Stimulated activated CD8-positive, alpha-beta memory T cell treated with anti-CD3 and anti-CD28 coated beads, Interleukin-7, amount 100 ng/mL, for 1 hour (primary cell): ENCODE results near the gene AFM.

Experiments
- DNase-seq, 2 donors: peaks; one replicate each; pipeline ENCODE4 v3.0.0-alpha.2; 2020; ENCODE audit warnings: low read depth in 2 of 2

The AFM gene

GRCh38 chr4:73481358-73481757 is at the start of gene AFM:
Gene AFM (plus strand): TSS chr4:73481745. CDS start chr4:73481776, 31 bp downstream.
- DNase-seq = no peak

DNA sequence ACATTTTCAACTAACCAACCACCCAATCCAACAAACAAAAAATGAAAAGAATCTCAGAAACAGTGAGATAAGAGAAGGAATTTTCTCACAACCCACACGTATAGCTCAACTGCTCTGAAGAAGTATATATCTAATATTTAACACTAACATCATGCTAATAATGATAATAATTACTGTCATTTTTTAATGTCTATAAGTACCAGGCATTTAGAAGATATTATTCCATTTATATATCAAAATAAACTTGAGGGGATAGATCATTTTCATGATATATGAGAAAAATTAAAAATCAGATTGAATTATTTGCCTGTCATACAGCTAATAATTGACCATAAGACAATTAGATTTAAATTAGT is 49.8 kb upstream of the AFM start:
- DNase-seq = no peak

DNA sequence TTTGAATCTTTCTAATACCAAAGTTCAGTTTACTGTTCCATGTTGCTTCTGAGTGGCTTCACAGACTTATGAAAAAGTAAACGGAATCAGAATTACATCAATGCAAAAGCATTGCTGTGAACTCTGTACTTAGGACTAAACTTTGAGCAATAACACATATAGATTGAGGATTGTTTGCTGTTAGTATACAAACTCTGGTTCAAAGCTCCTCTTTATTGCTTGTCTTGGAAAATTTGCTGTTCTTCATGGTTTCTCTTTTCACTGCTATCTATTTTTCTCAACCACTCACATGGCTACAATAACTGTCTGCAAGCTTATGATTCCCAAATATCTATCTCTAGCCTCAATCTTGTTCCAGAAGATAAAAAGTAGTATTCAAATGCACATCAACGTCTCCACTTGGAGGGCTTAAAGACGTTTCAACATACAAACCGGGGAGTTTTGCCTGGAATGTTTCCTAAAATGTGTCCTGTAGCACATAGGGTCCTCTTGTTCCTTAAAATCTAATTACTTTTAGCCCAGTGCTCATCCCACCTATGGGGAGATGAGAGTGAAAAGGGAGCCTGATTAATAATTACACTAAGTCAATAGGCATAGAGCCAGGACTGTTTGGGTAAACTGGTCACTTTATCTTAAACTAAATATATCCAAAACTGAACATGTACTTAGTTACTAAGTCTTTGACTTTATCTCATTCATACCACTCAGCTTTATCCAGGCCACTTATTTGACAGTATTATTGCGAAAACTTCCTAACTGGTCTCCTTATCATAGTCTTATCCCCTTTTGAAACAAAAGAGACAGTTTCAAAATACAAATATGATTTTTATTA is 49.2 kb upstream of the AFM start:
- no peak for DNase-seq

DNA sequence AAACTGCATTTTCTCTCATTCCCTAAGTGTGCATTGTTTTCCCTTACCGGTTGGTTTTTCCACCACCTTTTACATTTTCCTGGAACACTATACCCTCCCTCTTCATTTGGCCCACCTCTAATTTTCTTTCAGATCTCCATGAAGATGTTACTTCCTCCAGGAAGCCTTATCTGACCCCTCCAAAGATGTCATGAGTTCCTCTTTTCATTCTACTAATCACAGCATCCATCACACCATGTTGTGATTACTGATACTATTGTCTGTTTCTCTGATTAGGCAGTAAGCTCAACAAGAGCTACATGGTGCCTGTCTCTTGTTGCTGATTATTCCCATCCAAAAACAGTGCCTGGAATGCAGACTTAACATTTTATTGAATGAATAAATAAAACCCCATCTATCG is 48.4 kb upstream of the AFM start:
- DNase-seq = no peak

GRCh38 chr4:73434311-73434710 is 47.2 kb upstream of the AFM start:
- DNase-seq = no peak

GRCh38 chr4:73435984-73436383 is 45.6 kb upstream of the AFM start, which contains the start of gene AFP:
Gene AFP (plus strand): TSS chr4:73436221. CDS start chr4:73436263, 42 bp downstream.
- no peak for DNase-seq

- DNase-seq = no peak
Measured at GRCh38 chr4:73436674-73437557, 44.6 kb upstream of the AFM start.

GRCh38 chr4:73437558-73437956 is 44.0 kb upstream of the AFM start:
- no peak for DNase-seq

GRCh38 chr4:73438048-73438447 is 43.5 kb upstream of the AFM start:
- DNase-seq = no peak

DNA sequence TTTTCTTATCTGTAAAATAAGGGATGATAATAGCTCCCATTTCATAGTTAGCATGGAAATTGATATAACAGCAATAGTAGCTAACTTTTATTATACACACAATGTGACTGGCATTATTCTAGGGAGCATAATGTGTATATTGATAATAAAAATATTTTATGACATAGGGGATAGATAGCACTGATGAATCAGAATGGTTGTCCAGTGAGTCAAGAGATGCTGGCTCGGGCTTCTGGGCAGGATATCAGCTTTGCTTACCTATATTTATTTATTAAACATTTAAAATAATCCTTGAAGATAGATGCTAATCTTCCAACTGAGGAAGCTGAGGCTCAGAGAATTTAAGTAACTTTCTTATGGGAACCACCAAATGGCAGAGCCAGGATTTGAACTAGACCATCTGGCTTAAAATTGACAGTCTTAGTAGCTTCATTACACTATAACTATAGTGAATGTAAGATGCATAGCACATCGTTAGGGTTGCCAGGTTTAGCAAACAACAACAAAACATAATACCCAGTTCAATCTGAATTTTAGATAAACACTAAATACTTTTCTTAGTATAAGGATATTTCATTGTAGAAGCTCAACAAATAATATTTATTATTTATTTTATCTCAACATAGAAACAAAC is 42.8 kb upstream of the AFM start:
- no peak for DNase-seq

DNA sequence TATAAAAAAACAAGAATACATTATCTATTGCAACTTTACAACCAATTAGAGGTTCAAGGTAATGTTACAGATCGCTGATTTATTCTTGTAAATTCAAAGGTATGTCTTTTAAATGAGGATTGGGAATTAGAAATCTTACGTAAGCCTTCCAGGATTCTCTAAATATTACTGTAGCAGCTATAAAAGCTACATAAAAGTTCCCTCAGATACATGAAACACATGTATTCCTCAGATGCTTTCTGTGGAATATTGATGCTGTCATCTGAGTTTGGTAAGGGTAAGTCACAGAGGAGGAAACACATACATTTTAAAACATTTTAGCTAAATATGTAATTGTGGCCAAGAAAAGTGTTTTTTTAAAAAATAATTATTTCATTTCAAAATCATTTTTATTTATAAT is 42.1 kb upstream of the AFM start:
- no peak for DNase-seq

GRCh38 chr4:73439991-73440390 is 41.6 kb upstream of the AFM start:
- DNase-seq = no peak

GRCh38 chr4:73440653-73441052 is 40.9 kb upstream of the AFM start:
- no peak for DNase-seq

- DNase-seq = no peak
Measured at GRCh38 chr4:73442275-73442674, 39.3 kb upstream of the AFM start.

GRCh38 chr4:73443224-73443623 is 38.3 kb upstream of the AFM start:
- no peak for DNase-seq

DNA sequence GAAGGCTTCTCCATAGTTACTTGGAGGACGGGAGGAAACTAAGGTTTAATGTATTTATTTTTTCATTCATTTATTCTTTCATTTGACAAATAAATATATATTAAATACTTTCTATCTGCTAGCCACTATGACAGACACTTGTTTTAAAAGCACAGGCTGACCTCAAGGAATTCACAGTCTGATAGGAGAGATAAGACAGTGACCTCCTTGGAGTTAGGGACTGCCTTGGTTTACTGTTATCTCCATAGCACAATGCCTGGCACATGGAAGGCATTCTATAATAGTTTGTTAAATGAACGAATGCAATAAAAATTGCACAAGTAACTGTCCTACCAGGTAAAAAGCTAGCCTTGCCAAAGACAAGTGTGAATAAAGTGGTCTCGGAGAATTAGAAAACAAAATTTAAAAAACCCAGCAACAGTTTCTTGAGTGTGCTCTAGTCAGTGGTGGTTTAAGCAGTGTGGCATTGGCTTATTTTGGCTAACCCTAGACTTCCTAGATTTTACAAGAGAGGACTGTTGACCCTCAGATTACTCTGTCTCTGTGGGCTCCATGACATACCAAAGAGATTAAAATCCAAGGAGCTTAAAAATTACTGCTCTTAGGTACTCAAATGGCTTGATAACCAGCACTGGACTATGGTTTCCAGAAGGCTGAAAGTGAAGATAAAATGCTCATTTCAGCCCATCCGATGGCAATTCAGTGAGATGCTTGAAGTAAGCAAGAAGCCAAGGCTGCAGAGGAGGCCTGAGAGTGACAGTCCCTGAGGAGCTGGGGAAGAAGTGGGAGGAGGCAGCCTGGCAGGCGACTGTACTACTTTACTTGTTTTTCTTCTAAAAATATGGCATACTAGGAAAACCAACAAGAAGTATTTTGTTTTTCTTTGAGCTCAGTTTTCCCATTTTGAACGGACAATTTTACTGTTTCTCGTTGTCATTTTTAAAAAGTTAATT is 35.9 kb upstream of the AFM start:
- DNase-seq = no peak

DNA sequence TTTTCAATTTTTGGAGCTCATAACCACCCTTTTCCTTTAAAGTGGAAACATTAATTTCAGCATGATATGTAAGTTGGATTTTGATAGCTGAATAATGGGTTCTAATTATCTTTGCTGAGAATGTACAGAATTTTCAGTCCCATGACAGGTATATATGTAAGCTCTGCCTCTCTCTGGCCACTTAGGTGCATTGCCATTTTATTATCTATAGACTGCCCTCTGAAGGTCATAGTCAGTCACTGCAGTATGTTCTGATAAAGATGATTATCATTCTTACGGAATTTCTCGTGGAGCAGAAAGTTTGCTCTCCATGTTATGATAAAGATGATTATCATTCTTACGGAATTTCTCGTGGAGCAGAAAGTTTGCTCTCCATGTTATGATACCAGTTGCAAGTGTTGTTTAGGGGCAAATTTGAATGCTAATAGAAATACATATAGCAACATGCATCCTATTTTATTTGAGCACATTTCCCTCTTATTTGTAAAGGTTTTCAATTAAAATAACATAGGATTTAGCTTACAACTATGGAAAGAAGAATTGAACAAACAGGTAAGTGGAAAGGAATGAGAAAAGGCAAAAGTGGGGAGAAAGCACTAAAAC is 35.1 kb upstream of the AFM start:
- DNase-seq = no peak

- no peak for DNase-seq
Measured at GRCh38 chr4:73447671-73448070, 33.9 kb upstream of the AFM start.

GRCh38 chr4:73448448-73449203 is 32.9 kb upstream of the AFM start:
- DNase-seq = no peak

DNA sequence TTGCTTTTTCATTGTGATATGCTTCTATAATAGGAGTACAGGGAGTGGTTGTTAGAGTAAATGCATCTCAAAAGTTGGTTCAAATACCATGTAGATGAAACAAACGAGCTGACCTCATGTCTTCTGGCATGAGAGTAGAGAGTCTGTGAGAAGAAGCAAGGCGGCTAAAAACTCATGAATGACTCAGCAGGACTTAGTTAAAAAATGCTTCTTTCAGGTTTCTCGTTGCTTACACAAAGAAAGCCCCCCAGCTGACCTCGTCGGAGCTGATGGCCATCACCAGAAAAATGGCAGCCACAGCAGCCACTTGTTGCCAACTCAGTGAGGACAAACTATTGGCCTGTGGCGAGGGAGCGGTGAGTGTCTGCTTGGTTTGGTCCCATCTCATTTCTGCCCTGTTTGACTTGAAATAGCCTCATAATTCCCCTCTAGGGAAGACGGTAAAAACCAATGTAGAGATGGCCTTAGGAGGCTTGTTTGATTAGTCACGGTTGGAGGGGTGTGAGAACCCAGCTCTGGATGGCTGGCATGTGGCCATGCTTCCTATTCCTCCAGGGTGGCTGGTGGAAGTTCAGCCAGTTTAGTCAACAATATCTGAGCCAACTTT is 31.0 kb upstream of the AFM start:
- no peak for DNase-seq
